ENCODE data around the gene UCP3.

DNA sequence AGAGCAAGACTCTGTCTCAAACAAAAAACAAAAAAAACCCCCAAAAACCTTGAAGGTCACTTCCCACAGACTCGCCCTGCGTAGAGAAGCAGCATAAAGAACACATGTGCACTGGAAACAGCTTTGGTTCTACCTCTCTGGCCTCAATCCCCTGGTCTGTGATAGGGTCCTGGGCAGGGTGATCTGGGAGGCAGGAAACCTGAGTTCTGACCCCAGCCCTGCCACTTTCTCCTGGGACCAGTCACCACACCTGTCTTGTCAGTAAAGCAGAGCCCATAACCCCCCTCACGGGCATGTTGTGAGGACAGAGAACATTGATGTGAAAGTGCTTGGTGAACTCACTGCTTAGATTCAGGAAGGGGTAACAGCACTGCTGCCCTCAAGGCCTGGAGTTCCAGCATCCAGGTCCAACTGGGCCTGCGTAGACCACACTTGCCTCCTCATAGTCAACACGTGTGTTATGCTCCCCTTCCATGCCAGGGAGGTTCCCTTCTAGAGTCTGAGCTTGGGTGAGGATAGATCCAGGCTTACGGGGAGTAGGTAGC, 37.6 kb downstream of the UCP3 start:
- TF ChIP-seq, protein P1, sequence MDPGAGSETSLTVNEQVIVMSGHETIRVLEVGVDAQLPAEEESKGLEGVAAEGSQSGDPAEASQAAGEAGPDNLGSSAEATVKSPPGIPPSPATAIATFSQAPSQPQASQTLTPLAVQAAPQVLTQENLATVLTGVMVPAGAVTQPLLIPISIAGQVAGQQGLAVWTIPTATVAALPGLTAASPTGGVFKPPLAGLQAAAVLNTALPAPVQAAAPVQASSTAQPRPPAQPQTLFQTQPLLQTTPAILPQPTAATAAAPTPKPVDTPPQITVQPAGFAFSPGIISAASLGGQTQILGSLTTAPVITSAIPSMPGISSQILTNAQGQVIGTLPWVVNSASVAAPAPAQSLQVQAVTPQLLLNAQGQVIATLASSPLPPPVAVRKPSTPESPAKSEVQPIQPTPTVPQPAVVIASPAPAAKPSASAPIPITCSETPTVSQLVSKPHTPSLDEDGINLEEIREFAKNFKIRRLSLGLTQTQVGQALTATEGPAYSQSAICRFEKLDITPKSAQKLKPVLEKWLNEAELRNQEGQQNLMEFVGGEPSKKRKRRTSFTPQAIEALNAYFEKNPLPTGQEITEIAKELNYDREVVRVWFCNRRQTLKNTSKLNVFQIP (CRISPR knock-in tag; IDR thresholded peaks at IDR 0.05; ENCODE audit: borderline replicate concordance, low read depth): no peak
- TF ChIP-seq TCF4 (CRISPR knock-in tag; IDR thresholded peaks at IDR 0.05; ENCODE audit: borderline replicate concordance) (no peak), PATZ1 (CRISPR knock-in tag; IDR thresholded peaks at IDR 0.05; ENCODE audit: borderline replicate concordance) (no peak), ZFP30 (CRISPR knock-in tag; IDR thresholded peaks at IDR 0.05) (no peak), CSRNP3 (CRISPR knock-in tag; IDR thresholded peaks at IDR 0.05) (no peak), TOX (CRISPR knock-in tag; IDR thresholded peaks at IDR 0.05; ENCODE audit: borderline replicate concordance) (no peak), ZNF70 (CRISPR knock-in tag; IDR thresholded peaks at IDR 0.05) (no peak), PPARA (CRISPR knock-in tag; IDR thresholded peaks at IDR 0.05; ENCODE audit: borderline replicate concordance) (no peak), CSDC2 (CRISPR knock-in tag; IDR thresholded peaks at IDR 0.05) (no peak)

Measured in SK-N-SH treated with all-trans-retinoic acid at 6 μM for 48 hours (cell line).